ENCODE data around the gene CAMP. TPM values are rescaled to one million over a fixed set of nuclear protein-coding genes. Genes with fewer than 3 reads are reported as not detected.

Gene CAMP
- total and polyA plus RNA-seq, 2 experiments from 2014 or later: not detected

GRCh38 chr3:48215466-48215865 is 7.8 kb upstream of the CAMP start:
- no peaks in the 10 kb centered on the region for H3K36me3 ChIP-seq (replicated peaks; ENCODE audit: insufficient read depth, low read depth)
- H2AFZ ChIP-seq: no peak overlapping the region
- H3K4me1 ChIP-seq (ENCODE audit: insufficient read depth): peaks cover 5% of the 10 kb centered on the region
- peak; percentile 40 for DNase-seq (ENCODE audit: low spot score)
- no peak for TF ChIP-seq CTCF (IDR thresholded peaks at IDR 0.05; ENCODE audit: poor library complexity)
- TF ChIP-seq EZH2phosphoT487 (IDR thresholded peaks at IDR 0.05; ENCODE audit: low read depth, severe bottlenecking, unreplicated experiment): no peak
- TF ChIP-seq EZH2 (IDR thresholded peaks at IDR 0.05; ENCODE audit: borderline replicate concordance): no peak
- no peaks in the 10 kb centered on the region for H3K9me2 ChIP-seq (replicated peaks; ENCODE audit: insufficient read depth)
- H4K20me1 ChIP-seq (ENCODE audit: insufficient read depth, poor library complexity, severe bottlenecking): no peaks in the 10 kb centered on the region
- H3K9me3 ChIP-seq (ENCODE audit: low read depth): no peaks in the 10 kb centered on the region
- no peak overlapping the region for H3K27ac ChIP-seq
- H3K27me3 ChIP-seq: no peaks in the 10 kb centered on the region
- H3K4me2 ChIP-seq: no peak overlapping the region
- no peak overlapping the region for H3K4me3 ChIP-seq
- no peaks in the 10 kb centered on the region for H3K79me2 ChIP-seq
- 69% methylated on average over 4 of the region's 4 CpGs for WGBS (ENCODE audit: low lambda C conversion rate, missing lambda C conversion rate)

GRCh38 chr3:48215876-48216275 is 7.4 kb upstream of the CAMP start:
- no peak overlapping the region for H3K4me2 ChIP-seq
- no peaks in the 10 kb centered on the region for H3K9me2 ChIP-seq (replicated peaks; ENCODE audit: insufficient read depth)
- WGBS (ENCODE audit: low lambda C conversion rate, missing lambda C conversion rate): 55% methylated on average over 5 of the region's 5 CpGs
- H3K9me3 ChIP-seq (ENCODE audit: low read depth): no peaks in the 10 kb centered on the region
- H2AFZ ChIP-seq: no peak overlapping the region
- TF ChIP-seq CTCF (IDR thresholded peaks at IDR 0.05; ENCODE audit: poor library complexity) (no peak), EZH2phosphoT487 (IDR thresholded peaks at IDR 0.05; ENCODE audit: low read depth, severe bottlenecking, unreplicated experiment) (no peak), EZH2 (IDR thresholded peaks at IDR 0.05; ENCODE audit: borderline replicate concordance) (no peak)
- H3K4me1 ChIP-seq (ENCODE audit: insufficient read depth): peaks cover 5% of the 10 kb centered on the region
- H4K20me1 ChIP-seq (ENCODE audit: insufficient read depth, poor library complexity, severe bottlenecking): no peaks in the 10 kb centered on the region
- no peaks in the 10 kb centered on the region for H3K79me2 ChIP-seq
- no peak overlapping the region for H3K4me3 ChIP-seq
- H3K36me3 ChIP-seq (replicated peaks; ENCODE audit: insufficient read depth, low read depth): no peaks in the 10 kb centered on the region
- H3K27ac ChIP-seq: no peak overlapping the region
- DNase-seq (ENCODE audit: low spot score): no peak
- H3K27me3 ChIP-seq: no peaks in the 10 kb centered on the region

- Histone ChIP-seq H3K9me3 (ENCODE audit: low read depth) (no peaks in the 10 kb centered on the region), H3K4me1 (ENCODE audit: insufficient read depth) (peaks cover 5% of the 10 kb centered on the region), H3K27ac (no peak overlapping the region), H3K9me2 (replicated peaks; ENCODE audit: insufficient read depth) (no peaks in the 10 kb centered on the region), H4K20me1 (ENCODE audit: insufficient read depth, poor library complexity, severe bottlenecking) (no peaks in the 10 kb centered on the region), H3K79me2 (no peaks in the 10 kb centered on the region), H3K27me3 (no peaks in the 10 kb centered on the region), H3K4me3 (no peak overlapping the region), H3K4me2 (no peak overlapping the region), H2AFZ (no peak overlapping the region), H3K36me3 (replicated peaks; ENCODE audit: insufficient read depth, low read depth) (no peaks in the 10 kb centered on the region)
- no peak for DNase-seq (ENCODE audit: low spot score)
- TF ChIP-seq CTCF (IDR thresholded peaks at IDR 0.05; ENCODE audit: poor library complexity) (no peak), EZH2 (IDR thresholded peaks at IDR 0.05; ENCODE audit: borderline replicate concordance) (no peak), EZH2phosphoT487 (IDR thresholded peaks at IDR 0.05; ENCODE audit: low read depth, severe bottlenecking, unreplicated experiment) (no peak)
- 94% methylated on average over 4 of the region's 4 CpGs for WGBS (ENCODE audit: low lambda C conversion rate, missing lambda C conversion rate)
Observed at GRCh38 chr3:48217449-48217848, 5.8 kb upstream of the CAMP start.

- H3K79me2 ChIP-seq: no peaks in the 10 kb centered on the region
- H3K4me2 ChIP-seq: no peak overlapping the region
- no peaks in the 10 kb centered on the region for H4K20me1 ChIP-seq (ENCODE audit: insufficient read depth, poor library complexity, severe bottlenecking)
- WGBS (ENCODE audit: low lambda C conversion rate, missing lambda C conversion rate): 91% methylated on average over 5 of the region's 5 CpGs
- no peaks in the 10 kb centered on the region for H3K9me3 ChIP-seq (ENCODE audit: low read depth)
- TF ChIP-seq EZH2phosphoT487 (IDR thresholded peaks at IDR 0.05; ENCODE audit: low read depth, severe bottlenecking, unreplicated experiment) (no peak), CTCF (IDR thresholded peaks at IDR 0.05; ENCODE audit: poor library complexity) (no peak), EZH2 (IDR thresholded peaks at IDR 0.05; ENCODE audit: borderline replicate concordance) (no peak)
- DNase-seq (ENCODE audit: low spot score): no peak
- no peaks in the 10 kb centered on the region for H3K27me3 ChIP-seq
- no peak overlapping the region for H3K4me3 ChIP-seq
- H2AFZ ChIP-seq: no peak overlapping the region
- H3K27ac ChIP-seq: no peak overlapping the region
- H3K9me2 ChIP-seq (replicated peaks; ENCODE audit: insufficient read depth): no peaks in the 10 kb centered on the region
- H3K36me3 ChIP-seq (replicated peaks; ENCODE audit: insufficient read depth, low read depth): no peaks in the 10 kb centered on the region
- H3K4me1 ChIP-seq (ENCODE audit: insufficient read depth): peaks cover 5% of the 10 kb centered on the region
Observed at GRCh38 chr3:48218537-48218936, 4.8 kb upstream of the CAMP start.
